ENCODE results near the gene TBK1.
A peak's percentile ranks its signal among the peaks of the same experiment; 100 is the strongest.

DNA sequence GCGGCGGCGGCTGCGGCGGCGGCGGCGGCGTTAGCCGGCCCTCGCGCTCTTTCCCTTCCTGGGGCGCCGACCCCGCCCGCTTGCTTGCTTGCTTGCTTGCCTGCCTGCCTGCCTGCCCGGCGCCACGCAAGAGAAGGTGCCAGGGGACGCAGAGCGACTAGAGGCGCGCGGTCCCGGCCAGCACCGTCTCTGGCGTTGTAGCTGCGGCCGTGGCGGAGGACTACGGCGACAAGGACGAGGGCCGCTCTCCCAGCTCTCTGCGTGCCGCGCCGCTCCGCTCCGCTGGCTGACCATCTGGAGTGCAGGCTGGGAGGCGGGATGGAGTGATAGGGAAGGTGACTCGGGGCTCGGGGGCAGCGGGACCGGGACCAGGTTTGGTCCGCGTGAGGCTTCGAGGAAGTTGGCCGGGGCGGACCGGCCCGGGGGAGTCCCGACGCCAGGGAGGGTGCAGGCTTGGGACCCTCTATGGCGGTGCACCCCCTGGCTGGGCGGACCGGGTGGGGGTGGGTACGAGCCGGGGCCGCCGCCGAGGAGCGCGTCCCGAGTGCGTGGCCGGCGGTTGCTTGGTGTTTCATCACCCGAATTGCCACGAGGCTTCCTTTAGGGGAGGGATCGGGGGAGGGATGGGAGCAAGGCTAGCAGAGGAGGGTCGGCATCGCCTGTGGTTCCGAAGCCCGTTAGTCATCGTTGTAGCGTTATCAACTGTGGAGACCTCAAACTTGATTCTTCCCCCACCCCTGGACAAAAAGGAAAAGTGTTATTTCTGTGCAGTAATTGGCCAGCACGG, 47.3 kb upstream of the TBK1 start:
- TF ChIP-seq POLR2AphosphoS5 (IDR thresholded peaks at IDR 0.05; ENCODE audit: low read depth, low read length), result peak; percentile 83
- TF ChIP-seq TAF1 (IDR thresholded peaks at IDR 0.05; ENCODE audit: borderline replicate concordance, insufficient read depth, low read length), result peak; percentile 77; the same call in 1 of the 2 replicates
